NCI-H526 (cell line): ENCODE results near the gene EXOC2.
"Not testable (repeated sequence)": the region's sequence is repeated elsewhere in the genome, so short reads cannot be mapped to it uniquely, and the experiment has no call there.

Source experiments
- DNase-seq, 2 experiments: peaks; one replicate each; lab custom pipeline; 2025; lab: John Stamatoyannopoulos, UW

EXOC2 gene

DNA sequence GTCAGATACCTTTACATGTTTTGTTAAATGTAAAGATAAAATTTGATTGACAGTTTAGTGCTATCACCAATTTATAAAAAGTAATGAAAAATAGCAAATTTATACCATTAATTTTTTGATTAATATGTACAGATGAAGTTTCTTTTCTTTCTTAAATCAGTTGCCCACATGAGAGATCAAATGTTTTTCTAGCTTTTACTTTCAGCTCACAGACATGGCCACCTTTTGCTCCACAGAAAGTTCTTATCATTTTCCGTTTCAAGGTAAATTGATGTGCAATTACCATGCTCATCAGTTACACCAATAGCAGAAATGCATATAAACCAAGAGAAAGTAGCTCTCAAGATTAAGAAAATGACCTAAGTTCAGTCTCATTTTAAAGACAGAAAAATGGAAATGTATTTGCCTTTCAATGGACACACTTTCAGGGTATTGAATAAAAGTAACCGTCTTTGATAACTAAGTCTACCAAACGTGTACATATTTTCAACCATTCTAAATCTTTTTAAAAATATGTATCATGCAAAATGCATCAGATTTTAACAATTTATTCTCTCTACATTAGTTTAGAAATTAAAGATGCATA lies 16.6 kb upstream of the EXOC2 start:
- DNase-seq = no peak

- no peak for DNase-seq
Observed at GRCh38 chr6:708237-708598, 15.3 kb upstream of the EXOC2 start.

DNA sequence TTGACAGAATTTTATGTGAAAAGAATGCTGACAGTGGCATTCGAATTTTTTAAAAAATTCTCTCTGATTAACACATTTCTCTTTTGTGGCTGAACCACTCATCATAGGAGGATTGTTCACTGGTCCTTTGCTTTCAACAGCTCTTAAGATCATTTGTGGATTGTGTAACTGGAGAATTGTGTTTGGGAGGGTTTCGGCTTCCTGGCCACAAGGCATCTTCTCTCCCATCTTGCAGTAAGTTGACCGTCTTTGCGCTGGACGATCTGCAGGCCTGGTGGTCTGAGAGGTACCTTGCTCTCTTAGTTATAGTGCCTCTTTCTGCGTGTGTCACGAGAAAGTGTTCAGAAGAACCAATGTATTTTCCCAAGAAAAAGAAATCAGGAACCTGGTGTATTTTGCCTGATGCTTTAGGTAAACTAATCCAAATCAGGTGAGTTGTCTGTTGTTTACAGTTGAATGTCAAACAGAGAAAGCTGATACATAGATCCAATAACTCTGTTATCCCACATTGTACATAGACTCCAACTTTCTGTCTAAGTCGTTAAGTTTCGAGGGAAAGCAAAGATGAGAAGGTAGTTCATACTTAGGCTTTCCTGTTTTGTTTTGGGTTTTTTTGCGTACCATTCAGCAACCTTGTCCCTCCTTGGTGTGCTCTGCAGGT lies 14.8 kb upstream of the EXOC2 start:
- DNase-seq = no peak

- DNase-seq = no peak
Observed at GRCh38 chr6:706819-707381, 14.0 kb upstream of the EXOC2 start.

DNA sequence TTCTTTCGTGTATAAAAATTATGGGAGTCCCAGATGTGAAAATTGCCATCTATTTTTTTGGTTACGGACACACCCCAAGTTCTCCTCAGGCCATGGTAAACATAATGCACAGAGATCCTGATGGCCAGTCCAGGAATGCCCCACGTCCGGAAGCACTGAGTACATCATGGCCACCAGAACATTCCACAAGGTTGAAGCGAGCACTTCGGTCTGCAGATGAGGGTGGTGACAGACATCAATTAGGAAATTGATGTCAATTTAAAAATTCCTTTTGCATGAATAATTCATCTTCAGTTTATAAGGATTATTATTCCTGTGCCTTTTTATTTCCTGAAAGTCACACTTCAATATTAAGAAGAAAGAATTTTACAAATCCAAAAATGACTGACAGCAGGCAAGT lies 13.2 kb upstream of the EXOC2 start:
- DNase-seq = no peak

DNA sequence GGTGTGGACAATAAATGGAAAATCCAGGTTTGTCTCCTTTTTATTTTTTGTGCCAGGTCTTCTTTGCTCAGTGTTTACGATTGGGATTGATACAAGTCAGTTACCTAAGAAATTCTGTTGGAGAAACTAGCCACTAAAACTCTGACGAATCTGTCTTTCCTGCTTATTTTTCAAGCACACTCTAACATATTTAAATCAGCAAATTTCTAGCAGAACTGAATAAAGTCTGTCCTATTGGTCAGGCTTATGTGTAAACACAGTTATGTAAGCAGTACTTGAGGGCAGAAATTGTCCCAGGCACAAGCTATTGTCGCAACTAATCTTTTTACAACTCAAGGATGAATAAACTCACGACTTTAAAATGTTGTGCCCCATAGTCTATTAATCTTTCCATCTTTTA lies 12.1 kb upstream of the EXOC2 start:
- DNase-seq = peak in 1 of 2 experiments; percentile 20

DNA sequence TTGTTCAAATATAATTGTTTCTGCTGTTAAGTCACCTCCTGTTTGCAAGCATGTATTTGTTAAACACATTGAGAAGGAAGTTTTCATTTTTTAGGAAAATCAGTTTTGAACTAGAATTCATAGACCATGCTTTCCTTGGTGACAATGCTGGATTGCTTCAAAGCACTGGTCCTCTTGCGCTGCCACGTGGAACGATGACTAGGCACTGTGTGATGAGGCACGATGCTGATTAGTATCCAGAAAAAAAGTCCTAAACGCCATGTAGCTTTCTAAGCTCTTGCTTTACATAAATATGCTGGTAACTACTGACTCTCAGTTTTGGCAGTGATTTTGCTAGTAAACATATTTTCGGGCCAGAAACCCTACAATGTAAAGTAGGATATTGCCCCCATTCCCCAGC lies 11.1 kb upstream of the EXOC2 start:
- DNase-seq = peak in 1 of 2 experiments; percentile 2

DNA sequence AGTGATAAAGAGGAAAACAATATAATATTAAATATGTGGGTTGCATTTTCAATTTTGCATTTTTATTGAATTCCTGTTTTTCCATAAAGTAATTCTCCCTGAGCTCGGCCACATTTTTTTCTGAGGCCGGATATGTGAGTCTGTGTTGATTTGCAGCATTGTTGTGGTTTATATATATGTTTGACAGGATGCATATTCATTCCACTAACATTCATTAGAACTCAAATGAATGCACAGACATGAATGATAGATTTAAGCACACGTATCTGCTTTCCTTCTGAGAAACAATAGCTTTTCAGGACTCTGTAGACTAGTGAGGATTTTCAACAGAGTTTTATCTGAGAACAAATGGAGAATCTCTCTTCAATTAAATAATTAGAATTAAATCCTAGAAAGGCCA lies 10.6 kb upstream of the EXOC2 start:
- no peak for DNase-seq

DNA sequence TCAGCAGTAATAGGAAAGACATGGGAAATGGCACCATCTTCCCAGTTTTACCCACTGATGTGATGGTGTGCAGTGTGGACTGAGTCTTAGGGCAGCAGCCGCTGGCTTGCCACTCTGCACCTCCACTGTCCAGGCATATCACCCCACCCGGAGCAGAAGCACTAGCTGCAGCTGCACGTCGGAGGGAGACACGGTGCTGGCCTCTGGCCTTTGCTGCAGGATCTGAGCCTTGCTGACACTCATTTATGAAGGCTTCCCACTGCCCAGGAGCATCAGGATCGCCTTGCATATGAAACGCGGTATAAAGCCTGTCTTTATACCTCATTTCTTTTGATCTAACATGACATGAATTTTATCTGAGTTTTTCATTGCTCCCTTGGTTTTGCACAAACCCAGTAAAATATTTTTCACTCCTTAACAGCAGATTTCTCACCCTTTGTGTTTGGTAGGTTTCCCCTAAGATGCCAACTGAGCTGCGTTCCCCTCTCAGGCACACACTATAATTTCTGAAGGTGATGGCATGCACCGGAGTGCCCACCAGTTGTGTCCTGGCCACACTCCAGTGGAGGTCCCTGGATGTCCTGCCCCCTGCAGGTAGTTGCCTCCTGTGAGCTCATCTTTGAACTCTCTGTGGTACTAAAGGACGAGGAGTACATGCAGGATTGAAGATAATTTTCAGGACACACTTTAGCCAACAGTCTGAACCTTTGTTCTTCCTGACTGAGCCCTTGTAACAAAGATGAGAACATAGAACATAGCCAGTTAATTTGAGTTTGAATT lies 9.0 kb upstream of the EXOC2 start:
- peak in 1 of 2 experiments; percentile 2 for DNase-seq

DNA sequence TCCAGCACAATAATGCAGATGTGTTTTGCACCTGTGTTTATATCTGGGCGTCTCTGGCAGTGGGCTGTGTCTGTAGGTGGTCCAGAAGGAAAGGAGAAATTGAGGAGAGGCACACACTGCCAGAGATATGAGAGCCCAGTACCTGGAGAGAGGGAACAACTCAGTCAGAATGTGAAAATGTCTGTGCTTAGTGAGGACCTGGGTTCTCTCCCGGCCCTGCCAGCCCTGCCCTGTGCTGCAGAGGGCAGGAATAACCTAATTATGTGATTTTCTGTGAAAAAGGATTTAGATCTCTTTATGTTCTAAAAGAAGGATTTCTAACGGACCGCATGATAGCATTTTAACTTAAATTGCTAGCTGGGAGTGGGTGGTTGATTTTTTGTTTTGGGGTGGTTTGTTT lies 8.3 kb upstream of the EXOC2 start:
- DNase-seq = peak in 1 of 2 experiments; percentile 31

DNA sequence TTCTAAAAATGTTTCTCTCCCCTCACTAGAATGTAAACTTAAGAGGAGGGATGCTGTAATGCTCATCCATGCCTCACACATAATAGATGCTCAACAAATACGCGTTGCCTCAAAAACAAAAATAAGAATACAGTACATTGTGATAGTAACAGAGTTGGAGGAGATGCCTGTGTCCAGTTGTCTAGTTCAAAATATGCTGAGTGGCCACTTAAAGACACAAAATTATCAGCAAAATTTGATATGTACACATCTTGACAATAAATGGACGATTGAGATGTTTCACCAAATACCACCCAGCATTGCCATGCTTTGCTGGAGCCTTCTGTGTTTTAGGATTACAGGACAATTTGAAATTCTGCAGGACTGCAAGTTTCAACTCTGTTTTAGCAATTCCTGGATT lies 7.6 kb upstream of the EXOC2 start:
- DNase-seq = no peak

- DNase-seq = no peak
Observed at GRCh38 chr6:699319-699718, 6.4 kb upstream of the EXOC2 start.

GRCh38 chr6:694431-695126 lies 1.6 kb upstream of the EXOC2 start:
- not testable (repeated sequence) for DNase-seq

GRCh38 chr6:693723-694009 lies 727 bp upstream of the EXOC2 start:
- no peak for DNase-seq

DNA sequence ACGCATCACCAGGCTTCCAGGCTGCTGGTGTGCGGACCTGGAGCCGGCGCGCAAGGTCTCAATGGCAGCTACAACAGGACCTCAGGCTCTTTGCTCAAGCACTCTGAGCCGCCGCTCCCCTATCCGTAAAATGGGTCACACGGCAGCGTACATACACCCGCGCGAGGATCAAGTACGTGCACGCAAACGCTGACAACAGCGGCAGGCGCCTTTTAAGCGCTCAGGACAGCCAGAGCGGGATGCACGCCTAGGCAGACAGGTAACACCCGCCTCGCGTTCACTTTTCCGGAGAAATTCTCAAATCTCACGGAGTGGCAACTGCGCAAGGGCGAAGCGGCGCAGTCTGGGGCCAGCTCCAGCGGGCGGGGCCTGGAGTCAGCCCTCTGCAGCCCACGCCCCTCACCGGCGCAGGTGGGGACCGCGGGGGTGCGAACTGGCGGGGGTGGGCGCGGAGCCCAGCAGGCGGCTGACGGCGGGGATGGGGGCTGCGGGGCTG lies 535 bp downstream of the EXOC2 start:
- DNase-seq = peak; percentile 45 to 67

GRCh38 chr6:689223-689622 lies 3.7 kb downstream of the EXOC2 start:
- DNase-seq = no peak

GRCh38 chr6:686497-686896 lies 6.4 kb downstream of the EXOC2 start:
- DNase-seq = no peak

DNA sequence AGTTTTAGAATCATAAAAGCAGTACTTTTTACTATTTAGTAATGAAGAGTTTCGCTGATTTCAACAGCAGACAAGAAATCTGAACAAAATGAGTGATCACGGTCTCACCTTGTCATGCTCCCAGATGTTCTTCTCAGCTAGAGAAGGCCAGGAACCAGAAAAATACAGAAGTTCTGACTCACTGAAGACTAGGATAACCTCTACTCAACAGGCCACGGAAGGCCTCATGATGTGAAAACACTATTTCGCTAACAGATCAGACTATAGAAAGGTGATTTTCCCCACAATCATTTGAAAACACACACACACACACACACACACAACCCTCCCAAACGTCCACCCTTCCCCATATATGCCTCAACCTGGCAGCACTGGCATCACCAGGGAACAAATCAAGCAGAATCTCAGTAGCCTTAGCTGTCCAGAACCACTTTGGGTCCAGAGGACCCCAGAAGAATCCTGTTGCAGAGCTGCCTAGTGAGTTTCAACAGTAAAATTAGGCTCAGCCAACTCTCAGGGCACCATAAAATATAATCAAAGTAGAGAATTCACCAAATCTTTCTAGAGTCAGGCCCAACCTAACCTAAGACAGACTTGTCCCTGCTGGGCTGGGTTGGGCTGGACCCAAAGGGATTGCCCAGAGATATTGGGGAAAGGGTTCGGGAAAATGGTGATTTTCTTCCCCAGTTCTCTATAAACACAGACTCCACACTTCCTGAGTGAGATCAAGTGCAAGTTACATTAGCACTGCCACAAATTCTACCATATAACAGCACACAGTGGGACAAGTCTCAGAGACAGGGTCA lies 7.9 kb downstream of the EXOC2 start:
- DNase-seq = no peak

GRCh38 chr6:683742-684440 lies 9.0 kb downstream of the EXOC2 start:
- DNase-seq = peak; percentile 75 to 79

DNA sequence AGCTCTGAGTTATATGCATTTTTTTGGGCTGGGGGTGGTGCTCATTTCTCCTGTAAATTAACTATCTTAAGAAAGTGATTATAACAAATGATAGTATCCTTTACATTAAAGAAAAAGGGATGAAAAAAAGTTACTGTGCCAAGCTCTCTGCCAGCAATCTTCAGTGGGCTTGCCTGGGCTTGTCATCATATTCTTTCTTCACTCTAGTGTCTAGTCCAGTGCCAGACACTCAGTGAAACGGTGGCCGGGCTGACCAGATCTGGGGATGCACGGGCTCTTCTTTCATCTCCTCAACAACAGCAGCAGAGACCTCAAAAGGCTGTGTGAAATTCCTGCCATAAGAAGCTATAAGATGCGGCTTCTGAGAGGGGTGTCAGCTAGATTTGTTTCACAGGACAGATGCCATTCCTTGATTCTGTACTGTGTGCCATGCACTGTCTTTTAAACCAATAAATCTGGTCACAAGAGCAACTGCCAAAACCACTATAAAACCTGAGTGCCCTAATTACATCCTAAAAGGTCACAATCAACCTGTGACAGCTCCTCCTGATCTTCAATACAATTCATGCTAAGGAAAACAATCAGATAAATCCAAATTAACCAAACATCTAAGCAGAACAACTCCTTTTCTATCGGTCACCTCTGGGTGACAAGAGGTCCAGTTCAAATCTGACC lies 12.1 kb downstream of the EXOC2 start:
- no peak for DNase-seq
